Esophagus squamous epithelium (tissue), 4 donors: Measurements from ENCODE around the gene RILPL1.
"Not testable (repeated sequence)": the region's sequence is repeated elsewhere in the genome, so short reads cannot be mapped to it uniquely, and the experiment has no call there.

Experiments used
- POLR2A ChIP-seq, 4 donors: fragments of 450-650 bp; IDR thresholded peaks; one replicate each; pipeline ENCODE4 v1.6.1; 2017; ENCODE audit warnings: antibody characterized with exemption in 4 of 4, mild to moderate bottlenecking in 4 of 4, moderate library complexity in 3 of 4
- TF ChIP-seq, protein P1 (sequence below), 6 experiments: fragments of 450-650 bp in 4 of 6; fragments of 200-600 bp in 2 of 6; sonication (generic) in 2 of 6; IDR thresholded peaks; one replicate each; pipeline ENCODE4 v1.5.1; 2016 to 2019; ENCODE audit warnings: antibody characterized with exemption in 6 of 6, mild to moderate bottlenecking in 4 of 6, moderate library complexity in 4 of 6

DNA sequence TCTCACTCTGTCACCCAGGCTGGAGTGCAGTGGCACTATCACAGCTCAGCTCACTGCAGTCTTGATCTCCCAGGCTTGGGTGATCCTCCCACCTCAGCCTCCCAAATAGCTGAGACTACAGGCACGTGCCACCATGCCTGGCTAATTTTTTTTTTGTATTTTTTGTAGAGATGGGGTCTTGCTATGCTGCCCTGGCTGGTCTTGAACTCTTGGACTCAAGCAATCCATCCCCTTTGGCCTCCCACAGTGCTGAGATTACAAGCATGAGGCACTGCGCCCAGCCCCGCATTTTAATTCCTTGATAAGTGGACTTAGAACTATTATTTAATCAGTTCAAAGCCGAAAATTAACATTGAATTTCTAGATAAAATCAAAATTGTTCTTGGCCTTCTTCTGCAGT, 45.3 kb upstream of the RILPL1 start:
- TF ChIP-seq, protein P1, sequence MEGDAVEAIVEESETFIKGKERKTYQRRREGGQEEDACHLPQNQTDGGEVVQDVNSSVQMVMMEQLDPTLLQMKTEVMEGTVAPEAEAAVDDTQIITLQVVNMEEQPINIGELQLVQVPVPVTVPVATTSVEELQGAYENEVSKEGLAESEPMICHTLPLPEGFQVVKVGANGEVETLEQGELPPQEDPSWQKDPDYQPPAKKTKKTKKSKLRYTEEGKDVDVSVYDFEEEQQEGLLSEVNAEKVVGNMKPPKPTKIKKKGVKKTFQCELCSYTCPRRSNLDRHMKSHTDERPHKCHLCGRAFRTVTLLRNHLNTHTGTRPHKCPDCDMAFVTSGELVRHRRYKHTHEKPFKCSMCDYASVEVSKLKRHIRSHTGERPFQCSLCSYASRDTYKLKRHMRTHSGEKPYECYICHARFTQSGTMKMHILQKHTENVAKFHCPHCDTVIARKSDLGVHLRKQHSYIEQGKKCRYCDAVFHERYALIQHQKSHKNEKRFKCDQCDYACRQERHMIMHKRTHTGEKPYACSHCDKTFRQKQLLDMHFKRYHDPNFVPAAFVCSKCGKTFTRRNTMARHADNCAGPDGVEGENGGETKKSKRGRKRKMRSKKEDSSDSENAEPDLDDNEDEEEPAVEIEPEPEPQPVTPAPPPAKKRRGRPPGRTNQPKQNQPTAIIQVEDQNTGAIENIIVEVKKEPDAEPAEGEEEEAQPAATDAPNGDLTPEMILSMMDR (IDR thresholded peaks at IDR 0.05), result not testable (repeated sequence)
- TF ChIP-seq POLR2A (IDR thresholded peaks at IDR 0.05), result not testable (repeated sequence)
